DND-41 (cell line): ENCODE data around the gene ANKRD23.

Experiments
- ATAC-seq: fragments of 200-7000 bp; cut with Tn5 transposase; 3 replicates; pipeline ENCODE4 v1.9.1; 2021; ENCODE audit warnings: low read depth; ENCODE audit not compliant: insufficient read depth
- DNase-seq: peaks from one replicate; pipeline ENCODE4 v3.0.0-alpha.2; 2020
- H2AFZ ChIP-seq: 2 replicates; pipeline ENCODE4 v1.6.0; 2012; ENCODE audit warnings: low read depth, low read length
- H3K27ac ChIP-seq: 2 replicates; pipeline ENCODE4 v1.5.1; 2012; ENCODE audit warnings: low read length, inconsistent platforms
- H3K27me3 ChIP-seq: fragments of 200-600 bp; sonication (generic); 2 replicates; pipeline ENCODE4 v1.6.0; 2012; ENCODE audit warnings: low read length, mild to moderate bottlenecking, inconsistent platforms; ENCODE audit not compliant: insufficient read depth, poor library complexity
- H3K36me3 ChIP-seq: 2 replicates; pipeline ENCODE4 v1.5.1; 2012; ENCODE audit warnings: low read length, inconsistent platforms; ENCODE audit not compliant: insufficient read depth
- H3K4me1 ChIP-seq: 2 replicates; pipeline ENCODE4 v1.5.1; 2012; ENCODE audit warnings: mild to moderate bottlenecking, low read length; ENCODE audit not compliant: insufficient read depth
- H3K4me2 ChIP-seq: 2 replicates; pipeline ENCODE4 v1.6.0; 2012; ENCODE audit warnings: mild to moderate bottlenecking, moderate library complexity, low read length, inconsistent platforms; ENCODE audit not compliant: insufficient read depth
- H3K4me3 ChIP-seq, 2 experiments: fragments of 200-600 bp in 1 of 2; shearing (Covaris generic) in 1 of 2; 2 replicates each; pipeline ENCODE4 v1.5.1; 2012 to 2016; ENCODE audit warnings: inconsistent platforms in 2 of 2, low read length in 2 of 2, mild to moderate bottlenecking in 2 of 2, low read depth in 1 of 2, moderate library complexity in 1 of 2
- H3K79me2 ChIP-seq: 2 replicates; pipeline ENCODE4 v1.6.0; 2012; ENCODE audit warnings: low read length, inconsistent platforms; ENCODE audit not compliant: insufficient read depth
- H3K9ac ChIP-seq: 2 replicates; pipeline ENCODE4 v1.6.0; 2012; ENCODE audit warnings: low read depth, mild to moderate bottlenecking, inconsistent platforms, low read length, moderate library complexity
- H3K9me3 ChIP-seq: 2 replicates; pipeline ENCODE4 v1.5.1; 2012; ENCODE audit warnings: low read length, moderate library complexity, mild to moderate bottlenecking, inconsistent platforms; ENCODE audit not compliant: insufficient read depth, severe bottlenecking
- H4K20me1 ChIP-seq: 2 replicates; pipeline ENCODE4 v1.6.0; 2012; ENCODE audit warnings: low read length; ENCODE audit not compliant: insufficient read depth
- CTCF ChIP-seq: IDR thresholded peaks from 2 replicates; pipeline ENCODE4 v1.5.1; 2012; ENCODE audit warnings: borderline replicate concordance, low read length, moderate library complexity, mild to moderate bottlenecking; ENCODE audit not compliant: poor library complexity, severe bottlenecking; ENCODE audit errors: extremely low read depth
- EZH2 ChIP-seq: IDR thresholded peaks from 3 replicates; pipeline ENCODE4 v1.6.1; 2012; ENCODE audit warnings: borderline replicate concordance, low read depth, mild to moderate bottlenecking, moderate library complexity, low read length, inconsistent platforms; ENCODE audit not compliant: severe bottlenecking

ANKRD23 gene

DNA sequence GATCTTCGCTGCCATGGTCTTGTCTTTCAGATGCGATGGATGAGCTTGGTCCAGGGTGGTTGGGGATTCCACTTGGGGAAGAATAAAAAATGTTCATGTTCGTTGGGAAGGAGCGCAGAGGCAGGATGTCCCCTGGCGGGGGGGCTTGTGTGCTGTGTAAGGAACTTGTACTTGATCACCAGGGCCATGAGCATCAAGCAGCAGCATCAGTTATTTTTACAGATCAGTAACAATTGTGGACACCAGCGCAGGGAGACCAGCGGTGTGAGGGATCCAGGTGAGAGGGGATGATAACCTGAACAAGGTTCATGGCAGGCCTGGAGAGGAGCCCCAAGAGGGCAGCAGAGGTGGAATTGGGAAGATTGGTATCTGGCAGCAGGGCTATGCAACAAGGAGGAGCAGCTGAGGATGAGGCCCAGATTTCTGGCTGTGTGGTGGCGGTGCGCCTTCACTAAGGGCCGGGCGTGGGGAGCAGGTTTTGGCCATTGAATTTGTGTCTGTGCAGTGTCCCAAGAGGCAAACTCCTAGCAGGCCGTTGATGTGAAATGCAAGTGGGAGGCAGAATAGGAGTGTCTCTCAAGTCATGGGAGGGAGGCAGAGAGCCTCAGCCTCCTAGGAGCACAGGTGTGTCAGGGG, 23.8 kb downstream of the ANKRD23 start:
- peaks cover 47% of the 10 kb centered on the region for H3K4me1 ChIP-seq
- H3K27me3 ChIP-seq, result no peaks in the 10 kb centered on the region
- peak overlapping the region; percentile 100 for H3K4me2 ChIP-seq
- ATAC-seq (no peak), DNase-seq (no peak)
- no peak overlapping the region for H2AFZ ChIP-seq
- 0 out of 4 replicates have a peak overlapping the region, but pooled peaks of 1 of the 2 experiments have one; percentile 2 for H3K4me3 ChIP-seq
- H4K20me1 ChIP-seq, result peaks cover 71% of the 10 kb centered on the region
- H3K36me3 ChIP-seq, result peaks cover 62% of the 10 kb centered on the region
- H3K9me3 ChIP-seq, result no peaks in the 10 kb centered on the region
- TF ChIP-seq CTCF, result peak; percentile 28
- TF ChIP-seq EZH2, result no peak
- H3K27ac ChIP-seq, result no peak overlapping the region
- H3K9ac ChIP-seq, result 0 out of 2 replicates have a peak overlapping the region, but pooled peaks have one; percentile 87
- peaks cover 82% of the 10 kb centered on the region for H3K79me2 ChIP-seq

GRCh38 chr2:96819128-96819875, 24.5 kb downstream of the ANKRD23 start:
- ATAC-seq, result no peak

GRCh38 chr2:96817882-96818281, 25.9 kb downstream of the ANKRD23 start:
- Histone ChIP-seq H3K9me3 (no peaks in the 10 kb centered on the region), H3K79me2 (peaks cover 61% of the 10 kb centered on the region), H3K4me2 (peak overlapping the region; percentile 100), H3K27ac (no peak overlapping the region), H3K27me3 (no peaks in the 10 kb centered on the region), H4K20me1 (peaks cover 53% of the 10 kb centered on the region), H3K4me3 (peak overlapping the region; percentile 12 to 97; a peak in 3 of 4 replicates), H3K9ac (peak overlapping the region; percentile 87), H2AFZ (no peak overlapping the region), H3K36me3 (peaks cover 42% of the 10 kb centered on the region), H3K4me1 (peaks cover 50% of the 10 kb centered on the region)
- TF ChIP-seq CTCF, result no peak
- no peak for TF ChIP-seq EZH2
- ATAC-seq (no peak), DNase-seq (no peak)

More at GRCh38 chr2:96819128-96819875, 24.5 kb downstream of the ANKRD23 start:
- Histone ChIP-seq H3K4me3 (peak overlapping the region in 1 of 2 experiments; percentile 97; a peak in 1 of 4 replicates), H3K9me3 (no peaks in the 10 kb centered on the region), H3K27me3 (no peaks in the 10 kb centered on the region), H4K20me1 (peaks cover 65% of the 10 kb centered on the region), H3K9ac (peak overlapping the region; percentile 87), H3K36me3 (peaks cover 55% of the 10 kb centered on the region), H3K4me1 (peaks cover 50% of the 10 kb centered on the region), H2AFZ (no peak overlapping the region), H3K79me2 (peaks cover 75% of the 10 kb centered on the region), H3K4me2 (peak overlapping the region; percentile 100), H3K27ac (no peak overlapping the region)
- TF ChIP-seq CTCF (no peak), EZH2 (no peak)
- no peak for DNase-seq
